T-cell (primary cell): ENCODE measurements around the gene TVP23A. TPM values are rescaled to one million over a fixed set of nuclear protein-coding genes. Genes with fewer than 3 reads are reported as not detected.

Source experiments
- ATAC-seq, 4 experiments: fragments of 200-7000 bp in 3 of 4; fragments of 150-1000 bp in 1 of 4; cut with Tn5 transposase; replicated peaks in 1 of 4; 1 replicate in 3 of 4; 2 replicates in 1 of 4; pipeline ENCODE4 v1.10.0; 2021; ENCODE audit warnings: moderate library complexity in 3 of 4, mild to moderate bottlenecking in 2 of 4, moderate number of reproducible peaks in 1 of 4
- CTCF ChIA-PET, 2 donors: fragments of 300-600 bp; sonication (Branson Sonifier 250); formaldehyde crosslinking; loops; one replicate each; lab custom pipeline; 2022; ENCODE audit warnings: antibody characterized with exemption in 2 of 2; lab: Charles Lee
- POLR2A ChIA-PET, 2 donors: fragments of 300-600 bp; sonication (Branson Sonifier 250); formaldehyde crosslinking; loops; one replicate each; lab custom pipeline; 2022; ENCODE audit warnings: antibody characterized with exemption in 2 of 2; lab: Charles Lee
- DNase-seq, 35 experiments: peaks; one replicate each; pipeline versions ENCODE4 v3.0.0 to v3.0.0-alpha.2; 2013 to 2023
- H3K27ac ChIP-seq: one replicate; pipeline ENCODE4 v1.5.1; 2013; ENCODE audit warnings: low read length
- H3K27me3 ChIP-seq, 2 experiments: replicated peaks in 1 of 2; 1 replicate in 1 of 2; 2 replicates in 1 of 2; pipeline versions ENCODE4 v1.6.1 to v1.7.0; 2013; ENCODE audit warnings: low read length in 1 of 2, mixed read lengths in 1 of 2; ENCODE audit not compliant: control insufficient read depth in 2 of 2, insufficient read depth in 2 of 2; ENCODE audit errors: extremely low read depth in 1 of 2
- H3K36me3 ChIP-seq, 2 donors: 1 replicate in 1 of 2; 2 replicates in 1 of 2; pipeline versions ENCODE4 v1.6.1 to v1.7.0; 2013; ENCODE audit warnings: low read length in 1 of 2; ENCODE audit not compliant: control insufficient read depth in 2 of 2, insufficient read depth in 1 of 2; ENCODE audit errors: extremely low read depth in 1 of 2
- H3K4me1 ChIP-seq, 2 experiments: 1 replicate in 1 of 2; 2 replicates in 1 of 2; pipeline versions ENCODE4 v1.6.1 to v1.7.0; 2013; ENCODE audit warnings: low read length in 2 of 2, mixed read lengths in 1 of 2; ENCODE audit not compliant: insufficient read depth in 2 of 2, control insufficient read depth in 1 of 2; ENCODE audit errors: extremely low read depth in 1 of 2
- H3K4me3 ChIP-seq, 2 donors: 1 replicate in 1 of 2; 2 replicates in 1 of 2; pipeline versions ENCODE4 v1.5.1 to v1.7.0; 2013; ENCODE audit warnings: mild to moderate bottlenecking in 2 of 2, low read length in 1 of 2, moderate library complexity in 1 of 2; ENCODE audit not compliant: control insufficient read depth in 1 of 2; ENCODE audit errors: extremely low read depth in 1 of 2
- H3K9me3 ChIP-seq: 2 replicates; pipeline ENCODE4 v1.7.0; 2013
- H3K27ac Mint-ChIP-seq, 2 donors: one replicate each; pipeline ENCODE4 v1.8.0; 2020 to 2021; ENCODE audit warnings: mild to moderate bottlenecking in 2 of 2, mixed read lengths in 2 of 2
- H3K27me3 Mint-ChIP-seq, 2 donors: one replicate each; pipeline ENCODE4 v1.8.0; 2021 to 2022; ENCODE audit warnings: mixed read lengths in 2 of 2
- H3K36me3 Mint-ChIP-seq: one replicate; pipeline ENCODE4 v1.8.0; 2021; ENCODE audit warnings: mixed read lengths
- H3K4me1 Mint-ChIP-seq, 3 donors: one replicate each; pipeline ENCODE4 v1.8.0; 2020 to 2022; ENCODE audit warnings: mixed read lengths in 3 of 3, mild to moderate bottlenecking in 1 of 3
- H3K4me3 Mint-ChIP-seq, 3 donors: one replicate each; pipeline ENCODE4 v1.8.0; 2020 to 2022; ENCODE audit warnings: mild to moderate bottlenecking in 3 of 3, mixed read lengths in 3 of 3, moderate library complexity in 3 of 3
- H3K9me3 Mint-ChIP-seq, 3 donors: one replicate each; pipeline ENCODE4 v1.8.0; 2020 to 2022; ENCODE audit warnings: mixed read lengths in 3 of 3
- WGBS: methylation state at CpG from one replicate; pipeline ENCODE4 v1.1.5; 2013; ENCODE audit warnings: missing lambda C conversion rate; ENCODE audit not compliant: insufficient coverage; 5-methylcytosine and 5-hydroxymethylcytosine counted together
- total RNA-seq, 35 experiments: library from RNA in 6 of 35; stranded (reverse) in 6 of 35; fragments of 120-200 nt in 1 of 35; gene quantifications; one replicate each; pipeline versions ENCODE4 v1.2.1 to v1.2.4 and lab custom pipeline; 2013 to 2026

TVP23A gene
- total RNA-seq, 5 donors from 2014 or later (not counting 1 experiment from before 2014, with no cell fraction given), result 0.13 to 0.50 TPM; not detected in 3

DNA sequence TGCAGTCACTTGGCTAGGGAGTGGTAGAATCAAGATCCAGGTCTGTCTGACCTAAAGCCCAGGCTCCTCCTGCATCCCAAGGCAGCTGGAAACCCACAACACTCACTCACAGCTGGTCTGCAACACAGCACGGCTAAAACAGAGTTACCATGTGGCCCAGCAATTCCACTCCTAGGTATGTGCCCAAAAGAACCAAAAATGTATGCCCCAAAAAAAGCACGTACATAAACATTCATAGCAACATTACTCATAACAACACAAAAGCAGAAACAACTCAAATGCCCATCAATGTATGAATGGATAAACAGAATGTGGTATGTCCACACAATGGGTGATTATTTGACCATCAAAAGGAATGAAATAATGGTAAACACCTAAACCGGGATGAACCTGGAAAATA, 8.9 kb downstream of the TVP23A start:
- DNase-seq (no peak), ATAC-seq (no peak)
- Histone ChIP-seq H3K27ac (no peak overlapping the region), H3K4me1 (no peaks in the 10 kb centered on the region), H3K4me3 (no peak overlapping the region), H3K36me3 (no peaks in the 10 kb centered on the region), H3K27me3 (peaks cover 0 to 5% of the 10 kb centered on the region in 2 experiments), H3K9me3 (no peaks in the 10 kb centered on the region)
- Mint-ChIP-seq H3K36me3 (no peaks in the 10 kb centered on the region), H3K27ac (no peak overlapping the region), H3K27me3 (peaks cover 0 to 19% of the 10 kb centered on the region in 2 donors), H3K4me1 (no peaks in the 10 kb centered on the region), H3K9me3 (no peaks in the 10 kb centered on the region), H3K4me3 (no peak overlapping the region)
- 88% methylated on average over 1 of the region's 3 CpGs for WGBS
- ChIA-PET CTCF (no interaction called here), POLR2A (no interaction called here)

DNA sequence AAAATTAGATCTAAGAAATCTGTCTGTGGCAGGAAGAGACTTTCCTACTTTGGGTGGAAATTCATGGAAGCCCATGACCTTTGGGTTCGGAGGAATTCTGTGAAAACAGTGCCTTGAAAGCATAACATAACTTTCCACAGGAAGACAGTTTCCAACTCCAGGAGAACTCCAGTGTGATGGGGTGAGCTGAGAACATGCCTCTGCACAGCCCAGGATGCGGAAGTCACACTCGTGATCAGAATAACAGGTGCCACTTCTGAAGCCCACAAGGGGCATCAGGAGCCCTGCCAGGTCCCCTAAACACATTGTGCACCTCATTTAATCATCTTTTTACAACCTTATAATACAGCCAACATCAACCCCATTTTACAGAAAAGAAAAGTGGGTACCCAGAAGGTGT, 9.7 kb downstream of the TVP23A start:
- Histone ChIP-seq H3K4me1 (no peaks in the 10 kb centered on the region), H3K36me3 (no peaks in the 10 kb centered on the region), H3K9me3 (no peaks in the 10 kb centered on the region), H3K4me3 (no peak overlapping the region), H3K27me3 (peaks cover 0 to 12% of the 10 kb centered on the region in 2 experiments), H3K27ac (no peak overlapping the region)
- Mint-ChIP-seq H3K4me1 (no peaks in the 10 kb centered on the region), H3K27ac (no peak overlapping the region), H3K4me3 (no peak overlapping the region), H3K36me3 (no peaks in the 10 kb centered on the region), H3K9me3 (no peaks in the 10 kb centered on the region), H3K27me3 (peaks cover 0 to 13% of the 10 kb centered on the region in 2 donors)
- DNase-seq (no peak), ATAC-seq (no peak)
- ChIA-PET CTCF (no interaction called here), POLR2A (no interaction called here)
- WGBS, result 80% methylated on average over 2 of the region's 3 CpGs

DNA sequence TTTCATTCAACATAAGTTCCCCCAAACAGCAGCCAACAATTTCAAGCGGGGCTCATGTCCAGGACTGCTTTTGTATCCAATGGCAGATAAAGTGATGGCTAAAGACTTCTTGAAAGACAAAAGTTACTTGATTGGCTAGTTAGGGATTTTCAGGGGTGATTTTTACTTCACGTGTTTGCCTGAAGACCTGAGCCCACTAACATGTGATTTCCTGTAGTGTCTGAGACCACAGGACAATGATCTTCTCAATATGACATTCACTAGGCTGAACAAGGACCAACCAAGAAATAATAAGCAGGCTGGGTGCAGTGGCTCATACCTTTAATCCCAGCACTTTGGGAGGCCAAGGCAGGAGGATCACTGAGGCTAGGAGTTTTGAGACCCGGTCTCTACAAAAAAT, 10.4 kb downstream of the TVP23A start:
- H3K36me3 Mint-ChIP-seq, result no peaks in the 10 kb centered on the region
- no peak overlapping the region for H3K27ac ChIP-seq
- H3K9me3 Mint-ChIP-seq, result no peaks in the 10 kb centered on the region
- ChIA-PET POLR2A (no interaction called here), CTCF (no interaction called here)
- no CpG with 5 or more reads among the region's 3 CpGs for WGBS
- no peaks in the 10 kb centered on the region for H3K9me3 ChIP-seq
- H3K27me3 Mint-ChIP-seq, result peaks cover 3 to 13% of the 10 kb centered on the region in 2 donors
- H3K4me3 ChIP-seq, result no peak overlapping the region
- no peaks in the 10 kb centered on the region for H3K4me1 Mint-ChIP-seq
- no peaks in the 10 kb centered on the region for H3K36me3 ChIP-seq
- H3K27me3 ChIP-seq, result peaks cover 0 to 12% of the 10 kb centered on the region in 2 experiments
- ATAC-seq, result no peak
- H3K4me3 Mint-ChIP-seq, result no peak overlapping the region
- no peaks in the 10 kb centered on the region for H3K4me1 ChIP-seq
- H3K27ac Mint-ChIP-seq, result no peak overlapping the region
- no peak for DNase-seq

DNA sequence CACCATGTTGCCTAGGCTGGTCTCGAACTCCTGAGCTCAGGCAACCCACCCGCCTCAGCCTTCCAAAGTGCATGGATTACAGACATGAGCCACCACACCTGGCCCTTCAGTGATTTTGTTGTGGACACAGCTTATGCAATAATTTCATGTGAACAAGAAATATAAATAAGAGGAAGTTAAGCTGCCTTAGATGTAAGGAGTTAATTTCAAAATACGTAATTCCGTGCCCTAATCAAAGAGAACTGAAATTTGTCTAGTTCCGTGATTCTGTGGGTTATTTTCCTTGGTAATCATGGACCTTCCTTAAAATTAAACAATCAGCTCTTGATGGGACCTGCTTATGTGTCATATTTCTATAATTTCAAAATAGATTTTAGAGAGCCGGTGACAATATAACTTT, 11.9 kb downstream of the TVP23A start:
- no peaks in the 10 kb centered on the region for H3K9me3 Mint-ChIP-seq
- WGBS, result no CpG with 5 or more reads among the region's 6 CpGs
- no peaks in the 10 kb centered on the region for H3K4me1 ChIP-seq
- no peak for ATAC-seq
- H3K27me3 Mint-ChIP-seq, result peaks cover 3 to 13% of the 10 kb centered on the region in 2 donors
- DNase-seq, result no peak
- no peaks in the 10 kb centered on the region for H3K9me3 ChIP-seq
- H3K36me3 ChIP-seq, result no peaks in the 10 kb centered on the region
- no peaks in the 10 kb centered on the region for H3K36me3 Mint-ChIP-seq
- H3K4me3 ChIP-seq, result no peak overlapping the region
- no peak overlapping the region for H3K27ac ChIP-seq
- H3K4me3 Mint-ChIP-seq, result no peak overlapping the region
- POLR2A ChIA-PET, result no interaction called here
- H3K27ac Mint-ChIP-seq, result no peak overlapping the region
- no peaks in the 10 kb centered on the region for H3K4me1 Mint-ChIP-seq
- CTCF ChIA-PET, result no interaction called here
- peaks cover 0 to 12% of the 10 kb centered on the region in 2 experiments for H3K27me3 ChIP-seq

DNA sequence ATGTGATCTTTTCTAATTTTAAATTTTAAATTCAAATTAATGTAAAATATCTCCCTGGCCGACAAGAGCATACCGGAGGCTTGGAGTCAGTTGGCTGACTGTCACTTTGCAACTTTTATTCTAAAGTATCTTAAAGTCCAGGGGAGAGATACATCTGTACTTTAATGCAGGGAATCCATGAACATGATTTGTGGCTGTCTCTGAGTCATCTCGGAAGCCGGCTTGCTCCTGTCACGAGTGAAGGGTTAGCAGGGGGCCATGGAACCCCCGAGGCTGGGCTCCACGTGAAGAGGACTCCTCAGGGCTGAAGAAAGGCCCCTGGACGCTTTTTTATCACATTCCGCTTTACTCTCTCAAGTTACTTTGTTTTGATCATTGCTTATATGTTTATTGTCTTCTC, 13.3 kb downstream of the TVP23A start:
- Mint-ChIP-seq H3K27ac (no peak overlapping the region), H3K4me1 (no peaks in the 10 kb centered on the region), H3K9me3 (no peaks in the 10 kb centered on the region), H3K36me3 (no peaks in the 10 kb centered on the region), H3K4me3 (no peak overlapping the region), H3K27me3 (peaks cover 3 to 13% of the 10 kb centered on the region in 2 donors)
- 87% methylated on average over 4 of the region's 9 CpGs for WGBS
- no peak overlapping the region for H3K27ac ChIP-seq
- peaks cover 0 to 9% of the 10 kb centered on the region in 2 experiments for H3K27me3 ChIP-seq
- no peaks in the 10 kb centered on the region for H3K36me3 ChIP-seq
- DNase-seq (no peak), ATAC-seq (no peak)
- POLR2A ChIA-PET, result interaction anchor here in 1 of 2 donors (0.6 kb wide), 1 partner anchor 430 kb away, joined by 4 read pairs; no protein-coding TSS in a partner anchor
- no peak overlapping the region for H3K4me3 ChIP-seq
- no peaks in the 10 kb centered on the region for H3K4me1 ChIP-seq
- CTCF ChIA-PET, result no interaction called here
- H3K9me3 ChIP-seq, result no peaks in the 10 kb centered on the region

DNA sequence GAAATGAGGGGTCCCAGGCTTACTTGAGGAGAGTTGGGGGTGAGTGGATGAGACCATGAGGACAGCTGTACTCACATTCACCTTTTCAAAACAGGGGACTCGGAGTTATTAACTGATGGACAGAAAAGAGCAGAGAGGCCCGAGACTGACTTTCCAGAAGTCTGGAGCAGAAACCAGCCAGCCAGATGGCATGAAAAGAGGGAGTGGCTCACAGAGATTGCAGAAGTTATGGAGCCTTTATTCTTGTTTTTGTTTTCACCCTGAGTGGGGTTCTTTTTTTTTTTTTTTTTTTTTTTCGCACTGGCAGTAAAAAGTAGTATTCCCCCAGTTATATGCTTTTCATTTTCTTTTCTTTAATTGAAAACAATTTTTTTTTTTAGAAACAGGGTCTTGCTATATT, 18.9 kb downstream of the TVP23A start:
- Histone ChIP-seq H3K4me3 (no peak overlapping the region), H3K9me3 (no peaks in the 10 kb centered on the region), H3K36me3 (no peaks in the 10 kb centered on the region), H3K27me3 (peaks cover 0 to 7% of the 10 kb centered on the region in 2 experiments), H3K27ac (no peak overlapping the region), H3K4me1 (no peaks in the 10 kb centered on the region)
- Mint-ChIP-seq H3K4me1 (no peaks in the 10 kb centered on the region), H3K4me3 (no peak overlapping the region), H3K36me3 (no peaks in the 10 kb centered on the region), H3K27me3 (peaks cover 0 to 3% of the 10 kb centered on the region in 2 donors), H3K9me3 (peaks cover 0 to 2% (median 0%) of the 10 kb centered on the region in 3 donors), H3K27ac (no peak overlapping the region)
- POLR2A ChIA-PET, result no interaction called here
- no peak for DNase-seq
- CTCF ChIA-PET, result no interaction called here
- WGBS, result 100% methylated on average over 2 of the region's 3 CpGs
- no peak for ATAC-seq

DNA sequence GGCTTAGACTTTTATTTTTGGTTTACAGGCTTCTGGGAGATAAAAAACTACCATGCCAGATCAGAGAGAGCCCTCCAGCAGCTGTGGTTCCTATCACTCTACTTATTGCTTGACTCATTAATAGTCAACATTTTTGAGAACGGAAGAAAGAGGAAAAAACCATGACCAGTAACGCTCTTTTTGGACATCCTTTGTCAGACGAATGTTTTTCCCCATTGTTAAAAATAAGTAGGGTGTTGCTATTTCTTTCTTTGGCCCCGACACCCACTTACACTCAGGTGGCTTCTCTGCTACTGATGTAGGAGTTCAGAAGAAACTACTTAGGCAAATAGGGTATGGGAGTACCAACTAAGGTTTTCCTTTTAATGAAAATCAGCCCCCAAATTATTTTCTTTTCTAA, 27.5 kb downstream of the TVP23A start:
- H3K4me3 ChIP-seq, result no peak overlapping the region
- POLR2A ChIA-PET, result no interaction called here
- Mint-ChIP-seq H3K36me3 (no peaks in the 10 kb centered on the region), H3K4me1 (no peaks in the 10 kb centered on the region), H3K4me3 (no peak overlapping the region), H3K27ac (no peak overlapping the region), H3K9me3 (no peaks in the 10 kb centered on the region), H3K27me3 (peaks cover 0 to 4% of the 10 kb centered on the region in 2 donors)
- no peaks in the 10 kb centered on the region for H3K9me3 ChIP-seq
- no CpG with 5 or more reads among the region's 4 CpGs for WGBS
- H3K27ac ChIP-seq, result no peak overlapping the region
- H3K36me3 ChIP-seq, result no peaks in the 10 kb centered on the region
- CTCF ChIA-PET, result no interaction called here
- H3K27me3 ChIP-seq, result peaks cover 0 to 3% of the 10 kb centered on the region in 2 experiments
- DNase-seq (no peak), ATAC-seq (no peak)
- H3K4me1 ChIP-seq, result no peaks in the 10 kb centered on the region
